GM21423 (cell line): Measurements from ENCODE around the gene TTC28.

Experiments used
- ATAC-seq: cut with Tn5 transposase; IDR thresholded peaks from one replicate; pipeline ENCODE4 v1.9.1; 2021; ENCODE audit warnings: mild to moderate bottlenecking, moderate library complexity; ENCODE audit not compliant: unreplicated experiment

TTC28 gene

GRCh38 chr22:28029201-28029948, 650.3 kb downstream of the TTC28 start:
- no peak for ATAC-seq

- no peak for ATAC-seq
These were observed 651.9 kb downstream of the TTC28 start for GRCh38 chr22:28027453-28028448.

- ATAC-seq: no peak
These were observed 653.6 kb downstream of the TTC28 start for GRCh38 chr22:28025866-28026575.

GRCh38 chr22:28025333-28025732, 654.3 kb downstream of the TTC28 start:
- ATAC-seq: no peak

- ATAC-seq: no peak
These were observed 655.2 kb downstream of the TTC28 start for GRCh38 chr22:28024422-28024888.

- no peak for ATAC-seq
These were observed 655.9 kb downstream of the TTC28 start for GRCh38 chr22:28023774-28024173.

- ATAC-seq: no peak
These were observed 656.6 kb downstream of the TTC28 start for GRCh38 chr22:28023036-28023435.

- no peak for ATAC-seq
These were observed 657.5 kb downstream of the TTC28 start for GRCh38 chr22:28021998-28022660.

GRCh38 chr22:28021116-28021997, 658.3 kb downstream of the TTC28 start:
- no peak for ATAC-seq

- ATAC-seq: no peak
These were observed 659.5 kb downstream of the TTC28 start for GRCh38 chr22:28019881-28020861.

GRCh38 chr22:28019360-28019759, 660.3 kb downstream of the TTC28 start:
- ATAC-seq: no peak

GRCh38 chr22:28018461-28018927, 661.1 kb downstream of the TTC28 start:
- no peak for ATAC-seq

GRCh38 chr22:28017859-28018258, 661.8 kb downstream of the TTC28 start:
- no peak for ATAC-seq

- no peak for ATAC-seq
These were observed 662.2 kb downstream of the TTC28 start for GRCh38 chr22:28017558-28017820.

GRCh38 chr22:28016781-28017557, 662.7 kb downstream of the TTC28 start:
- ATAC-seq: no peak

- ATAC-seq: no peak
These were observed 663.7 kb downstream of the TTC28 start for GRCh38 chr22:28015676-28016601.

GRCh38 chr22:28015046-28015425, 664.6 kb downstream of the TTC28 start:
- no peak for ATAC-seq
